ENCODE measurements around the gene AQP3. TPM values are rescaled to one million over a fixed set of nuclear protein-coding genes. Genes with fewer than 3 reads are reported as not detected.

AQP3 gene
- total RNA-seq, 1 experiment from 2014 or later, result 2.6 TPM

- Histone ChIP-seq H3K36me3 (replicated peaks; ENCODE audit: control insufficient read depth, insufficient read depth, low read length) (no peaks in the 10 kb centered on the region), H3K27me3 (ENCODE audit: control insufficient read depth, insufficient read depth, low read length) (no peaks in the 10 kb centered on the region), H3K4me3 (ENCODE audit: insufficient read depth, low read depth, low read length) (no peak overlapping the region)
- no peak for DNase-seq
Measured at GRCh38 chr9:33440609-33441008, 6.8 kb downstream of the AQP3 start.

- no peak for DNase-seq
- Histone ChIP-seq H3K36me3 (replicated peaks; ENCODE audit: control insufficient read depth, insufficient read depth, low read length) (no peaks in the 10 kb centered on the region), H3K27me3 (ENCODE audit: control insufficient read depth, insufficient read depth, low read length) (no peaks in the 10 kb centered on the region), H3K4me3 (ENCODE audit: insufficient read depth, low read depth, low read length) (no peak overlapping the region)
Measured at GRCh38 chr9:33440204-33440603, 7.2 kb downstream of the AQP3 start.

GRCh38 chr9:33439731-33440130, 7.7 kb downstream of the AQP3 start:
- no peak for DNase-seq
- Histone ChIP-seq H3K36me3 (replicated peaks; ENCODE audit: control insufficient read depth, insufficient read depth, low read length) (no peaks in the 10 kb centered on the region), H3K27me3 (ENCODE audit: control insufficient read depth, insufficient read depth, low read length) (no peaks in the 10 kb centered on the region), H3K4me3 (ENCODE audit: insufficient read depth, low read depth, low read length) (no peak overlapping the region)

- Histone ChIP-seq H3K4me3 (ENCODE audit: insufficient read depth, low read depth, low read length) (no peak overlapping the region), H3K27me3 (ENCODE audit: control insufficient read depth, insufficient read depth, low read length) (no peaks in the 10 kb centered on the region), H3K36me3 (replicated peaks; ENCODE audit: control insufficient read depth, insufficient read depth, low read length) (no peaks in the 10 kb centered on the region)
- DNase-seq, result no peak
Measured at GRCh38 chr9:33438926-33439680, 8.3 kb downstream of the AQP3 start.

GRCh38 chr9:33437898-33438297, 9.5 kb downstream of the AQP3 start:
- H3K27me3 ChIP-seq (ENCODE audit: control insufficient read depth, insufficient read depth, low read length), result no peaks in the 10 kb centered on the region
- DNase-seq, result no peak
- H3K36me3 ChIP-seq (replicated peaks; ENCODE audit: control insufficient read depth, insufficient read depth, low read length), result no peaks in the 10 kb centered on the region
- no peak overlapping the region for H3K4me3 ChIP-seq (ENCODE audit: insufficient read depth, low read depth, low read length)

GRCh38 chr9:33437205-33437604, 10.2 kb downstream of the AQP3 start:
- DNase-seq, result no peak
- Histone ChIP-seq H3K36me3 (replicated peaks; ENCODE audit: control insufficient read depth, insufficient read depth, low read length) (no peaks in the 10 kb centered on the region), H3K4me3 (ENCODE audit: insufficient read depth, low read depth, low read length) (no peak overlapping the region)

GRCh38 chr9:33436445-33436844, 10.9 kb downstream of the AQP3 start:
- no peak for DNase-seq

More at GRCh38 chr9:33437205-33437604, 10.2 kb downstream of the AQP3 start:
- no peaks in the 10 kb centered on the region for H3K27me3 ChIP-seq (ENCODE audit: control insufficient read depth, insufficient read depth, low read length)

GRCh38 chr9:33435821-33436277, 11.5 kb downstream of the AQP3 start:
- Histone ChIP-seq H3K27me3 (ENCODE audit: control insufficient read depth, insufficient read depth, low read length) (no peaks in the 10 kb centered on the region), H3K36me3 (replicated peaks; ENCODE audit: control insufficient read depth, insufficient read depth, low read length) (no peaks in the 10 kb centered on the region), H3K4me3 (ENCODE audit: insufficient read depth, low read depth, low read length) (no peak overlapping the region)
- DNase-seq, result no peak

More at GRCh38 chr9:33436445-33436844, 10.9 kb downstream of the AQP3 start:
- Histone ChIP-seq H3K4me3 (ENCODE audit: insufficient read depth, low read depth, low read length) (no peak overlapping the region), H3K36me3 (replicated peaks; ENCODE audit: control insufficient read depth, insufficient read depth, low read length) (no peaks in the 10 kb centered on the region), H3K27me3 (ENCODE audit: control insufficient read depth, insufficient read depth, low read length) (no peaks in the 10 kb centered on the region)

GRCh38 chr9:33434317-33435105, 12.9 kb downstream of the AQP3 start:
- Histone ChIP-seq H3K27me3 (ENCODE audit: control insufficient read depth, insufficient read depth, low read length) (no peaks in the 10 kb centered on the region), H3K36me3 (replicated peaks; ENCODE audit: control insufficient read depth, insufficient read depth, low read length) (no peaks in the 10 kb centered on the region), H3K4me3 (ENCODE audit: insufficient read depth, low read depth, low read length) (no peak overlapping the region)
- no peak for DNase-seq

- Histone ChIP-seq H3K27me3 (ENCODE audit: control insufficient read depth, insufficient read depth, low read length) (no peaks in the 10 kb centered on the region), H3K36me3 (replicated peaks; ENCODE audit: control insufficient read depth, insufficient read depth, low read length) (no peaks in the 10 kb centered on the region), H3K4me3 (ENCODE audit: insufficient read depth, low read depth, low read length) (no peak overlapping the region)
- DNase-seq, result no peak
Measured at GRCh38 chr9:33433871-33434270, 13.5 kb downstream of the AQP3 start.

GRCh38 chr9:33431420-33431819, 16.0 kb downstream of the AQP3 start:
- Histone ChIP-seq H3K27me3 (ENCODE audit: control insufficient read depth, insufficient read depth, low read length) (no peaks in the 10 kb centered on the region), H3K36me3 (replicated peaks; ENCODE audit: control insufficient read depth, insufficient read depth, low read length) (no peaks in the 10 kb centered on the region), H3K4me3 (ENCODE audit: insufficient read depth, low read depth, low read length) (no peak overlapping the region)
- DNase-seq, result no peak

- Histone ChIP-seq H3K36me3 (replicated peaks; ENCODE audit: control insufficient read depth, insufficient read depth, low read length) (no peaks in the 10 kb centered on the region), H3K27me3 (ENCODE audit: control insufficient read depth, insufficient read depth, low read length) (no peaks in the 10 kb centered on the region), H3K4me3 (ENCODE audit: insufficient read depth, low read depth, low read length) (no peak overlapping the region)
- DNase-seq, result no peak
Measured at GRCh38 chr9:33430942-33431341, 16.5 kb downstream of the AQP3 start.

- Histone ChIP-seq H3K27me3 (ENCODE audit: control insufficient read depth, insufficient read depth, low read length) (no peaks in the 10 kb centered on the region), H3K36me3 (replicated peaks; ENCODE audit: control insufficient read depth, insufficient read depth, low read length) (no peaks in the 10 kb centered on the region), H3K4me3 (ENCODE audit: insufficient read depth, low read depth, low read length) (no peak overlapping the region)
- DNase-seq, result no peak
Measured at GRCh38 chr9:33429256-33429985, 18.0 kb downstream of the AQP3 start.

GRCh38 chr9:33426843-33427293, 20.5 kb downstream of the AQP3 start:
- H3K4me3 ChIP-seq (ENCODE audit: insufficient read depth, low read depth, low read length), result no peak overlapping the region
- no peaks in the 10 kb centered on the region for H3K36me3 ChIP-seq (replicated peaks; ENCODE audit: control insufficient read depth, insufficient read depth, low read length)

More at GRCh38 chr9:33426843-33427293, 20.5 kb downstream of the AQP3 start:
- no peaks in the 10 kb centered on the region for H3K27me3 ChIP-seq (ENCODE audit: control insufficient read depth, insufficient read depth, low read length)
- no peak for DNase-seq

Measured in H7 (cell line).